ENCODE data around the gene ABRAXAS1.

The ABRAXAS1 gene

DNA sequence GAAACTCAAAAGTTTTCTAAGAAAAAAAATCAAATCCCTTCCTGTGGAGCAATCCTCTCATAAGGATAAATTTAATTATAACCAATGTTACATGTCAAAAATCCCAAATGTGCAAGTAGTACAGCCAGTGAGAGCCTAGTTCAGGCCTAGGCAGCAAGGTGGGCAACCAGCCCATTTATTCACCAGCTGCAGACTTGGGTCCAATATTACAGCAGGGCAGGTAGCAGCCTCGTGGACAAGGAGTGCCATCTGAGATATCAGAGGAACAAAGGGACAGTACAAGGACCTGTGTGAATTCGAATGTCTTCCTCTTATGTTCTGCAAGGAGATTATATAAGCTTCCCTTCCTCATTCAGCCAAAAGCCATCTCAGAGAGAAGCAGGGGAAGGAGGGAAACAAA, 35.9 kb downstream of the ABRAXAS1 start:
- peak; percentile 3 for DNase-seq

- DNase-seq, result no peak
These were observed 44.0 kb downstream of the ABRAXAS1 start for GRCh38 chr4:83440899-83441298.

DNA sequence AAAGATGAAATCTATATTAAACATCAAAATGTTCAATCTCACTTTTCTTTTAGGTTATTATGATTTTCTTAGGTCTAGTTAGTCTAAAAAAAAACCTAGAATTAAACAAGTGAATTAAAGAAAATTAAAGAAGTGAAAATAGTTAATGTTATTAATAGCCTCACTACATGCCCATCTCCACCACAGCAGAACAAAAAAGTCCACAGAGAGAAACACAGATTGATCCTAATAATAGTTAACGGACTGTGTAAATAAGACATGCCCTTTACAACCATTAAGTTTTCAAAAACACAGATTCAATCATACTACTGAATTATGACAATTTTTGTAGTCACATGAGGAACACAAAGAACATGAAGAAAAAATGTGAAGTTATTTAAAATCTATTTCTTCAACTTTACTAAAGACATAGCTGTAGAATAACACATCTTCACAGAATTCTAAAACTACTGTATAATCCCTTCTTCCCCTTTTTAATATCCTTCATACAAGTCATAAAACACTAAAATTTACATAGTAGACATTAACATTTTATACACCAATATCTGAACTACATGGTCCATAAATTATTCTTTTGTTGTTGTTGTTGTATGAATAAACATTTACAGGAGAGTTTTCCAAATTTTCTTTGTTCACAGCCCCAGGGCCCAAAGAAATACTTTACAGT, 44.6 kb downstream of the ABRAXAS1 start:
- no peak for DNase-seq

DNA sequence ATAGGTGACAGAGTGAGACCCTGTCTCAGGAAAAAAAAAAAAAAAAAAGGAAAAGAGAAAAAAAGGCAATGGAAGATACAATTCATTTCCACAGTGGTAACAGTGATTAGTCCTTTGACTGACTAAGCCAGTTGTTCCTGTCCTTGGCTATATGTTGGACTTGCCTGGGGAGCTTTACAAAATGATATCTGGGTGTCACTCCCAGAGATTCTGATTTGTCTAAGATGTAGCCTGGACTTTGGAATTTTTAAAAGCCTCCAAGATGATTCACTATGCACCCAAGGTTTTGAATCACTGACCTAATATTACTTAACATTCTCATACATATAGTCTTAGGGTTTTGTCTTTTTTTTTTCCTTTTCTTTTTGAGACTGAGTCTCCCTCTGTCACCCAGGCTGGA, 46.2 kb downstream of the ABRAXAS1 start:
- DNase-seq, result no peak

- no peak for DNase-seq
These were observed 48.2 kb downstream of the ABRAXAS1 start for GRCh38 chr4:83436680-83437079.

- DNase-seq, result no peak
These were observed 53.7 kb downstream of the ABRAXAS1 start for GRCh38 chr4:83431200-83431599.

DNA sequence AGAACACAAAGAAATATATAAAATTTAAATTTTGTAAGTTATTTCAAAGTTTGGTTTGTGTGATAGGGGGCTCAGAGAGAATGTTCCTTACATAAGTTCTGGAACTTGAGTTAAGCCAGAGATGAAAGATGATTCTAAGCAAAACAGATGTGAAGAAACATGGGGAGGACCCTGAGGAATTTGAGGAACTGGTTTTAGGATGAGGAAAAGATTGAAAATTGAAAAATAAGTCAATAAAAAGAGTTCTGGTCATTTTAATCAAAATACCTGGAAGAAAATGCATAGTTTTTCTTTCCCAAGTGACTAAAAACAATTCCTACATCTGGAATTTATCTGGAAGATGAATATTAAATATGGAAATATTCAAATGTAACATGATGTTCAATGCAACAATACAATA, 66.7 kb downstream of the ABRAXAS1 start:
- no peak for DNase-seq

GRCh38 chr4:83417566-83417965, 67.3 kb downstream of the ABRAXAS1 start:
- DNase-seq, result no peak

- DNase-seq, result no peak
These were observed 71.2 kb downstream of the ABRAXAS1 start for GRCh38 chr4:83413676-83414075.
